ENCODE measurements around the gene WASL.
"Not testable (repeated sequence)": the region's sequence is repeated elsewhere in the genome, so short reads cannot be mapped to it uniquely, and the experiment has no call there.

Gene WASL

DNA sequence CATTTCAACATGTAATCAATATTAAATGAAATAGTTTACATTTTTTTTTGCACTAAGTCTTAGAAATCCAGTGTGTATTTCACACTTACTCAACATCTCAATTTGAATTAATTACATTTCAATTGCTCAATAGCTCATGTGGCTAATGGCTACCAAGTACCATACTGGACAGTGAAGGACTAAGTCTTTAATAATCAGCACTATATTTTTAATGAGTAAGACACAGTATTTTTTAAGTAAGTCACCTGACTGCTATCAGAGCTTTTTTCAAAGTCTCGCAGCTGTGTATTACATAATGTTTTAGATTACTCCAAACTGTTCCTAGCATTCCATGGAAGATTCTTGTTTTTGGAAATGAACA, 19.6 kb downstream of the WASL start:
- no peak for DNase-seq

DNA sequence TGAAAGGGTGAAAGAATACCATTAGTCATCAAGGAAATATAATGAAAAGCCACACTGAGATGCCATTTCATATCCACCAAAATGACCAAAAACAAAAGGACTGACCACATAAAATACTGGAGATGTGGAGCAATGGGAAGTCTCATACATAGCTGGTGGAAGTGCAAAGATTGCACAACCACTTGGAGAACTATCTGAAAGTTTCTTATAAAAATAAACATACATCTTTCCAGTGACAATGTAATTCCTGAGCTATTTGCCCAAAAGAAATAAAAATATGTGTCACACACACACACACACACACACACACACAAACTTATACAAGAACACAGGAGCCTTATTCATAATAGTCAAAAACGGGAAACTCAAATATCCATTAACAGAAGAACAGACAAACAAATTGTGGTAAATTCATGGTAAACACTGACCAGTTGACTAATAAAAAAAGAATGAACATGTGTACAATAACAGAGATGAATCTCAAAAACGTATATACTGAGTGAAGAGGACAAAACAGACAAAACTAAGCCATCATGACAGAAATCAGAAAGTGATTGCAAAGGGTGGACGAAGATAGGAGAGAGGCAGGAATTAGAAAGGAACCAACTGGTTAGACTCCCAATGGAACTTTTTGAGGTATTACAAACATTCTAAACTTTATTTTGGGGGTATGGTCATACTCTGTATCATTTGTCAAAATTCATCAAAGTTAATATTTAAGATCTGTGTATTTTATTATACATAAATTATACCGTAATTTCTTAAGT, 21.5 kb downstream of the WASL start:
- no peak for DNase-seq

DNA sequence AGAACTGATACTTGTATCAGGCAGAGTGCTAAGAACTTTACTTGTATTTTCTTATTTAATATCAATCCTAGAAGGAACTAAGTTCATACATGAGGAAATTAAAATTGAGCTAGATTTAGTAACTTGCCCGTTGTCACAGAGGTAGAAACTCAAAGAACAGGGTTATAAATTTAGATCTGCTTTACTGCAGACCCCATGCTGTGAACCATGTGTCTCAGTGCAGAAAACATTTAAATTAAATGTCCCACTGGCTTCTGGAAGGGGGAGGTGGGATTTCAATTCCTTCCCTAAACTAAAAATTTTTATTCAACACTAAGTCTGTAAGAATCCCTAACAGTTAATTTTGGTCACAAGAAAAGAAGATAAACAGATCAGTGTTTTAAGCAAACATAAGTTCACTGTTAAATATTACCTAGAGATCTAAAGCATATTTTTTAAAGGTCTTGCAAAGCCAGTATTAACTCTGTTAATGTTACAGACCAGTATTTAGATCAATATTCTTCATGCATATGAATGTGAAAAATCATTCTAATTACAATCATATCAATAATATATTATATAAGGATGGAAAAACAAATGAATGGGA, 23.1 kb downstream of the WASL start:
- DNase-seq = no peak

DNA sequence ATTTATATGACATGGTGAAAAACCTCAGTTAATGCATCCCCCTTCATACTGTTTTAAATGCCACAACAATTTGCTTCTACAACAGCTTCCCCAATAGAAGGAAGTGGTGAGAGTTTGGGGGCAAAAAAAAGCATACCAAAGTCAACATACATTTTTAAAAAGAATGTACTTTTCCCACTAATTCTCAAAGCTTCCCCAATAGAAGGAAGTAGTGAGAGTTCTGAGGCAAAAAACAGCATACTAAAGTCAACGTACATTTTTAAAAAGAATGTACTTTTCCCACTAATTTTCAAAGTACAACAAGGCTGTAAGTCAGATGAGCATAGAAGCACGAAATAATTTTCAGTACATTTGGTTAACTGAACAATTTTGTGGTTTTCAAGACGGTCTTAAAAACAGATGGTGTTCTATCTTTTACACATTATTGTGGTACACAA, 24.0 kb downstream of the WASL start:
- DNase-seq = no peak

DNA sequence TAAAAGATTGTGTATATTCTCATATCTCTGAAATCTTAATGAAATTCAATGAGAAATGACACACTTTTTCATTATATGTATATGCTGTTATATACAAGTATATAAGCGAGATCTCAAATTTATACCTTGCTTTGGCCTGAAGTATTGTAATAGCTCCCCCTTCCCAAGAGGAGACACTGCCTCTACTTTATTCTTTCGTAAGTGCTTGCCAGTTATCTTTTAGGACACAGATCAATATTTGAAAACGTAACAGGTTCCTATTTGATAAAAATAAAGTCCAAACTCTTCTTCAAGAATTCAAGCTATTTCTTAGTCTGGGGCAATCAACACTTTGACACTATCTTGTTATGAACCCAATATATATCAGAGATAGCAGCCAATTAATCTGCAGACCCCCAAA, 24.9 kb downstream of the WASL start:
- DNase-seq = no peak

DNA sequence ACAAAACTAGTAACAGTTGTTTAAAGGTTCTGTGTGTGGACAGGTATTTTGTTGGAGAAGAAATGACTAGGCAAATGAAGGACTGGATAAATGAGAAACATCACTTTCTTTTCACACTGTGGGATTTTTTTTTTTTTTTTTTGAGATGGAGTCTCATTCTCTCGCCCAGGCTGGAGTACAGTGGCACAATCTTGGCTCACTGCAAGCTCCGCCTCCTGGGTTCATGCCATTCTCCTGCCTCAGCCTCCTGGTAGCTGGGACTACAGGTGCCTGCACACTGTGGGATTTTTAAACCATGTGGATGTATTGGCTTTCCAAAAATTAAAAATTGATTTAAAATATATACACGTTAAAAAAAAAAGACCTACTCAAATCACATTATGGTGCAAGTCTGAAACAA, 28.3 kb downstream of the WASL start:
- DNase-seq = not testable (repeated sequence)

DNA sequence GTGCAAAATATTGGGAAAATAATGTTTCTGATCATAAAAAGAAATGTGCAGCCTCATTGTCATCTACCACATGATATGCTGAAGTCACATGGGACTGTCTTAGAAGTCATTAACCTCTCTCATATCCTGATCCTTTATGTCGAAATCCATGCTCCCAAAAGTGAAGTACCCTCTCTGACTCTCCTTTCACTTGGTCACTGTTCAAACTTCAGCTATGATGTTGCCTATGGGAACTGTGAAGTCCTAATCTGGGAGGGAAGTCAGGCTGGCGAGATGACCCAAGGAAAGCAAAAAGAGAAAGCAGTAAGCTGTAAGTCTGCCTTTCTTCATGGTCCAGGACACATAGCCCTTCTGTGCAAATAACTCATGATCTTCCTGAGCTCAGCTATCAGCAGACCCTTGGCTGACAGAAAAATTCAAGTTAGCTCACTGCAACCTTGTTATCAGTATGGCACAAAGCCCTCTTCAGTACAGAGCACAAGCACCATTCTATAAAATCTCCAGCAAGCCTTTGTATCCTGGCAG, 29.5 kb downstream of the WASL start:
- DNase-seq = no peak

DNA sequence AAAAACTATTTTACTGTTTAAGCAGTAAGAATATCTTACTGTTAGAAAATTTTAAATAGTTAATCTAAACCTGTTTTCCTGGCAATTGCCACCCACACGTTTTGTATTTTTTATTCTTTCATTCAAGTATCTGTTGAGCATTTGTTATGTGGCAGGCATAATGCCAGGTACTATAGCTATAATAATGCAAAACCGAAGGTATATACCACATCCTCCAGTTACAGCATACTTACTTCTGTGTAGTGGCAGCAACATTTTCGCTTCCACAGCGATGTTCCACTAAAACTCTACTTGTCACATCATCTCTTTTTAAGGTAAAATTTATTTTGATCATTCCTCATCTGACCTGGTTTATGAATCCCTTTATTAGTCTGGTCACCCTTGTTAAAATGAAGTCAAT, 30.0 kb downstream of the WASL start:
- no peak for DNase-seq

DNA sequence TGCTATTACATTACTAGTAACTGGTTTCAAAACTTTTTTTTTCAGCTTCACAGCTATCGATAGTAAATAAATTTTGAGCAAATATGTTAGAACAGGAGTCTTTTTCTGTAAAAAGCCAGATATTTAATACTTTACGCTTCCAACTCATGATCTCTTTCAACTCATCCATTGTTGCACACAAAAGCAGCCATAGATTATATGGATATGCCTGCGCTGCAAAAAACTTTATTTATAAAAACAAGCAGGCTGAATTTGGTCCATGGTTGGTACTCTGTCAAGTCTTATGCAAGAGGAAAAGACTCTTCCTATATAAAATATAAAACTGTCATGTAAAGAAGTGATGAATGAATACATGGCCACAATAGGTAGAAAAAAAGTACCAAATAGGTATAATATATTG, 31.1 kb downstream of the WASL start:
- DNase-seq = no peak

DNA sequence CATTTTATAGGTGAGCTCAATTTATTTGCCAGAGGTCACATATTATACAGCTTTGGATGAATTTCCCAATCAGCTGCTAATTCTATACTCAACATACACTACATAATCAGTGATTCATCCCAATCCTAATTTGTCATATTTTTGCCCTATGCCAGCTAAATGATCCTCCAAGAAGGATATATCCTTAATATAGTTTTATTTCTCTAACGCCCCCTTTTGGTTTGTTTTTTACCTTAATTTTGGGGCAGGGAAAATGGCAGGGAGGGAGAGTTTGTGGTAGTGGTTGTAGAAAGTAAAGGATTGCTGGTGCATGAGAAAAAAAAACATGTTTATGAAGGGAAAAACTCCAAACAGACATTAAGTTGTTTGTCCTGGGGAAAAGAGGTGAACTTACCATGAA, 31.9 kb downstream of the WASL start:
- DNase-seq = no peak

DNA sequence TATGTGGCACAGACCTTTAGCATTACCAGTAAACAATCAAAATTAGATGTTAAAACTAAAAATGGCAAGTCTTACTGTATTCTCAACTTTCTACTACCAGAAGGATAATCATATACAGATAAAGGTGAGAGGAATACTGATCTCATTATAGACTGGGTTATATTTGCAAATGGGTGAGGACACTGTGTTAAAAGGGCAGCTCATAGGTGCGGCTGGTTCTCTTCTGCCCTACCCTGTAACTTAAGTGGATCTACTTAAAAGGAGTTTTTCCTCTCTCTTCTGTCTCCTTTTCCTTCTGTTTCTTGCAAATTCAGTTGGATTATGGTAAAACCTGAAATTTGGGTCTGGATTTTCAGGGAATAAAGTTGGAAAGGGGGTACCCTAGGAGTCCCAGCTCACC, 33.0 kb downstream of the WASL start:
- DNase-seq = no peak

DNA sequence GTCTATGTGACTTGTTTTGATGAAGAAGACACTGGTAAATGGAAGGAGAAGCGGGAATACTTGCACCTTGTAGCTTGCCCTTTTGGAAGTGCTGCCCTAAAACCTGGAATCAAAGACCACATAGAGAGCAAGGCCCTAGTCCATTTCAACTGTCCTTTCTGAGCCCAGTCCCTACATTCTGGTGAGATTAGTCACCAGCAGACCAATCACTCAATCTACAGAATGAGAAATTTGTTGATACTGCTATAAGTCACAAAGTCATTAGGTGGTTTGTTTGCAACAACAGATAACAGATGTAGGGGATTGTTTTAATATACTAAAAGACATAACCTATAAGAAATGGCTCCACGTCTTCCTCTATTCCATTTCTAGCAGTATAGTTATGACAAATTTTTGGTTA, 33.6 kb downstream of the WASL start:
- DNase-seq = no peak

DNA sequence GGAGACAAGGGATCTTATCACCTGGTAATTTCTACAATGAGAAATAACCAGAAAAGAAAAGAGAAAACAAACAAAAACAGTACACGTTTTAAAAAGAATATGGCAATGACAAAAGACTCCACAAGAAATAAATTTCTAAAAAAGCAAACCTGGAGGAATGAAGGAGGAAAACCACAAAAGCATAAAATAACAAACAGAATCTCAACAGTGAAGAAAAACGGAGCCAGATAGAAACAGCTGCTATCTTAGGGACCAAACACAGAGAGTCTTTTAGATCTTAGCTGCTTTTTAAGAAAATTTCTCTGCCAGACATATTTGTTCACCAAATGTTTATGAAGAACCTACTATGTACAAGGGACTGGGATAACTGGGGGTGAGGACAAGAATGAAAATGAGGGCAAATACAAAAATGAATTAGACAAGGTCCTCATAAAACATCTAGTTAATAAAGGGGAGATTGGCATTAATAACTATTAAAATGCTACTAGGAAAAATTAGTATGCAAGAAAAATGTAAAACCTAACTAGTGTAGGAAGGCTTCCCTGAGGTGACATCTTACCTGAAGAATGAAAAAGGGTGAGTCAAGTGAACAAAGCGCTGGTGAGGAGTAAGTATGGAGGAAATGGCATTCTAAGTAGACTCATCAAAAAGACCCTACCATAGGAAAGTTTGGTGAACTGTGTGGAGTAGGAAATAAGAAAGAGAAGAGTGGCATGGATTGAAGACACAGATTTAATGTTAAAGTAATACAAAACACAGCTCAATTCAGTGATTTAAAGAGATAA, 34.3 kb downstream of the WASL start:
- no peak for DNase-seq

DNA sequence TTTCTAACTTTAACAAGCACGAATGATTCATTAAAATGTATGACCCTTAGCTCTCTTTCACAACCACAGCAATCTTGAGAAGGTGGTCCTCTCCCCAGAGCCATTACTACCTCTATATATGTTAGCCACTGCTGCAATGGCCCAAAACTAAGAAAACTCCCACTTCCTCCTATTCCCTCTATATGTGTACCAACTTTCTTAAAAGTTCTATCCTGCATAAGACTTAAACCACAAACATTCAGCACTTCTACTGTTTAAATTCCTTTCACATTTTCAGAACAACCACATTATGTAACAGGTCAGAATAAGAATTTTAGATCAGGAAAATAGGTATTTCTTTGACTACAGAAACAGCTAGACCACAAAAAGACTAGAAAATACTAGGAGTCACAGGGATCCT, 36.2 kb downstream of the WASL start:
- no peak for DNase-seq

DNA sequence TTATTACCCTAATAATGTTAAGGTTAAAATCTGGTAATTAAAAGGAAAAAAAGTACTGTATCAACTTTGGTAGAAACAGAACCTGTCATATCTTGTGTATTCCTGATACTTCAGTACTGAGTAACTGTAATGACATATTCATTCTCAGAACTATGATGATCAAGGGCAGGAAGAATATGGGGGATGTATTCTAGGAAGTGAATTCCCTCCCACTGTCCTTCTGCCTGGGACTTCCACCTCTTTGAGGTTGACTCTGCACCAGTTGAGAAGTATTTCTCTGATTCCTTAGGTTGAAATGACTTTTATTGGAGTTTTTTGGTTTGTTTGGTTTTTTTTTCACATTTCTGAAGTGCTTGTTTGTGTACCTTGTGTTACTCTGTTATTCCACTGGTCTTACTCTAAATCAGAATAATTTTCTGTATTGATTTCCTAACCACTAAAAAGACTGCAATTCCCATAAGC, 36.9 kb downstream of the WASL start:
- no peak for DNase-seq

DNA sequence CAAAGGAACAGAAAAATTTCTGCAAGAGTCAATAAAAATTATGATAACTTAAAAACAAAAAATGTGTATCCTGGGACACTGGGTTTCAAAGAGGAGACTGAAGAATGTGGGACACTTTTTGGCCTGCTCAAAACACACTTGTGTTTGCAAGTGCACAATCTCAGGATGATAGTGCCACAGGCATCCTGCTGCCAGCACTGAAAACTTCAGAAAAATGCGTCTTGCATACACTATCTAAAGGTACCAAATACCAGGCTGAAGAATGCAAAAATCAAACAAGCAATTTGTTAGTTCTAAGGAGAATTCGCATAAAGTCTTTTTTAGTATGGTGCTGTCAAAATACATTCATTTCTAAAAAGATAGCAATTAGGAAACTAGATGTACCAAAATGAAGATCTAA, 38.1 kb downstream of the WASL start:
- DNase-seq = no peak

DNA sequence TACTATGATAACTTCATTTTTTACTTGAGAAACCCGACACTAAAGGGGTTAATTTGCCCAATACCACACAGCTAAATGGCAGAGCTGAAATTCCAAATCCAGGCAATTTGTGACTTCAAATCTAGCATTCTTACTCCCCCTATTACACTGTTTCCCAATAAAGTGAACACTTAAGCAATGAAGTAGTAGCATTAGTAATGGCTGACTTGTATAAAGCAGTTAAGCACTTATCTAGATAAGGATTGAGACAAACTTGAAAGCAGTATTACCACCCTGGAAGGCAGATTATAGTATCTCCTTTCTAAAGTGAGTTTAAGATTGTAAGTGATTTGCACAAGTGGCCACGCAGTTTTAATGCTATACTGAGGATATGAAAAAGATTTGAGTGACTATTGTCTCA, 39.3 kb downstream of the WASL start:
- no peak for DNase-seq

DNA sequence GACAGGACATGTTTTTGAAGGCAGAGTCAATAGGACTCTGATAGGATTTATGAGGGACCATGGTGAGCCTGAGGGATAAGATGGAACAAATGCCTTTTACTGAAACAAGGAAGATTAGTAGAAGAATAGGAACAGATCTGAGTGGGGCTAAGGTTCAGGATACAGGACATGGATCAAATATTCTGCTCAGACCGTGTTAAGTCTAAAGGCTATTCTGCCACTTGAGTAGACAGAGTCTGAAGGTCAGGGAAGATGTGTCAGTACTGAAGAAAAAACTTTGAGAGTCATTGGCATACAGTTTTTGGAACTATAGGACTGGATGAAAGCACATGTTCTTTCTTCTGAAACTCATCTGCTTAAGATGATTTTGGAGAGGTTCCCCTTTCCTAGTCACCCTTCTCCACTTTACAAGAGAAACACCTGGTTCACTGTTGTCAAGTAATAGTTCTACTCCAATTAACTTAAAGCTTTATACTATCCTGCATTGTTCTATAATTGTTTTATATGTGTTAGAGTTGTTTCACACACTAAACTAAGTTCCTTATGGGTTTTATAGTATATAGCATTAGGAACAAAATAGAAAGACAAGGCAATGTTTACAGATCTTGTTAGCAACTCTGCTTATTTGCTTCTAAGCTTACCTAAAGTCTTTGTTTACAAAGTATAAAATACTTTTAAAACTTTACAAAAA, 43.4 kb downstream of the WASL start:
- DNase-seq = no peak

DNA sequence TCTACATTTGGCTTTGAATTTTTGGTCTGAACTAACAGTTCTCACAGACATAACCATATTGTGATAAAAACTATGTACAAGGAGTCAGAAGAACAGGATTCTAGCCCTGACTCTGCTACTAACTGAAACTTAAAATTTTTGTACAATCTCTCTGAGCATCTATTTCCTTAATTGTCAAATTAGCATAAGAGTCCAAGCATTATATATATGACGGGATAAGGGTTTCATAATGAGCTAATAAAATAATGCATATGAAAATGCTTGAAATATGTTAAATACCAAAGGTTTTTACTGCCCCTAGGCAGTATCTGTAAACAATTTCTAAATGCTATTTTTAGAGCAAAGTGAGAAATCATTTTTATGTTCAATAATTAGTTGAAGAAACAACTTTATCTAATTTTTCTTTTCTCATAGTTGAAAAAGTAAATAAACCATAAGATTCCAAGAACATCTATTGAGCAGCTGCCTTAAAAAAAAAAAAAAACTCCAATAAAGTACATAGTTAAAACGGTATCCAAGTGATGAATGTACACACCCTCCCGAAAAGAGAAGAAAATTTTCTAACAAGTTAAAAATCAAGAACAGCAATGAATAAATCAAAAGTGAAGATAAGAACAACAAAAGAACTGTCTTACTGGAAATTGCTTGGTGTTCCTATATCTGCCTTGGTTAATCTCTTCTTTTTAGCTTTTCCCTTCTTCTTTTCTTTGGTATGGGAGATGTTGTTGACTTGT, 52.7 kb downstream of the WASL start:
- DNase-seq = no peak

DNA sequence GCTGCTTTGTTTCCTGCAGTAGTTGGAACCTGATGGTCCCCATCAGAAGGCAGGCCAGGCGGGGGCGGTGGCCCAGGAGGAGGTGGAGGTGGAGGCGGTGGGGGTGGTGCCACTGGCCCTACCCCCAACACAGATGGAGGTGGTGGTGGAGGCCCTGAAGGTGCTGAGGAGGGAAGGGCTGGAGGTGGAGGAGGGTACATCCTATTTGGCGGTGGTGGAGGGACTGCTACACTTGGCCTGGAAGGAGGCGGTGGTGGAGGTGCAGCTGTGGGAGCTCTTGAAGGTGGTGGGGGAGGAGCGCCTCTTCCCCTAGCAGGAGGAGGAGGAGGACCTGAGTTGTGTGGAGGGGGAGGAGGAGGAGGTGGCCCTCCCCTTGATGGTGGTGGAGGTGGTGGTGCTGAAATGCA, 56.3 kb downstream of the WASL start:
- DNase-seq = no peak

DNA sequence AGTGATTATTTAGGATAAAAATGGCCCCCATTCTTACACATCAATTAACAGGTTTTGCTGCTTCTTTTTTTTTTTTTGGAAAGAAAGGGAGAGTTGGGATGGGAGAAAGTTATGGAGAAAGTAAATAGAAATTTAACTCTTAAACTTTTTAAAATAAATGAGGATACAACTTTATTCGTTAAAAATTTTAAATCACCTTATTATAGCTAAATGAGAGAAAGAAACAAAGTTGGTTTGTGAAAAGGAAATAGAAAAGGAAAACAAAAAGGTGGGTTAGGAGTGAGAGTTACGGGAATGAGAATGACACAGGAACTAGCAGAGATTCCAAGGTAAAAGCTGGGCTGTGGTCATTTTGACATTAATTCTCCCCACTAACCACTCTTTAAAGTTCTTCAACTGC, 58.3 kb downstream of the WASL start:
- no peak for DNase-seq

DNA sequence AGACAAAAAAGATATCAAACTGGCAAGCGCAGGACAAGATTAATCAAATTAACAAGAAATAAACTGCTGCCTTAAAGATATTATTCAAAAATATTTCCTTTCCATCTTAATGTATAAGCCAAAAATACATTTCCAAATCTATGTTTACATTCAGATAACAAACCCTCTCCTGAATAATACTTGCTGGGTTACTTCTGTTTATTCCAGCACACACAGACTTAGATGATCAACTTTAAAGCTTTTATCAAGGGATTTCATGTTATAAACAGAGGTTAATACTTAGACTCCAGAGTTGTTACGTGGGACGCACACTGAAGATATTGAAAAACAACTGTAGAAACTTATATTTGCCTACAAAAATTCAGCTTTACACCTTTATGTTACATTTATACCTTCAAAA, 59.6 kb downstream of the WASL start:
- DNase-seq = no peak

DNA sequence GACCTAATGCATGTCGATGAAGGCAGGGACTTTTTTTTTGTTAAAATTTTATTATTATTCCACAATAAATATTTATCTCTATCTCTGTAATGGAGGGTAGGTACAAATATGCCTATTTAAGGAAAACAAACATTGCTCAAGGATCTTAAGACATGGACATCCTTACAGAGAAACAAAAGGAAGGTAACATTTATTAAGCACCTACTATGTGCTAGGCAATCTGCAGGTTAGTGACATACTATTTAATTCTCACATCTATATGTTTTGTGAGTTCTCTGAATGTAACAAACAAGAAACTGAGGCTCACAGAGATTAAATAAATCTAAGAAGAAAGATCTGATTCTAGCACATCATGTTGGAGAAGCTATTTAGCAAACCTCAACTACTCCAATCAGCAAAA, 61.1 kb downstream of the WASL start:
- no peak for DNase-seq

All from activated naive CD4-positive, alpha-beta T cell treated with anti-CD3 and anti-CD28 coated beads, Interleukin-2, amount 50 U/mL, for 16 hours (primary cell).